ENCODE measurements around the gene ZNF512. TPM values are rescaled to one million over a fixed set of nuclear protein-coding genes. Genes with fewer than 3 reads are reported as not detected.

ZNF512 gene
- total and polyA plus RNA-seq, 2 of the 13 experiments (the other 11 are each of a cell fraction or from before 2014, with no cell fraction given) = 29.8 to 31.0 TPM

GRCh38 chr2:27663285-27664153 lies 80.7 kb downstream of the ZNF512 start, which contains the start of the genes SLC4A1AP and SUPT7L (continued):
- no peak for TF ChIP-seq NR1H2 (CRISPR knock-in tag; IDR thresholded peaks at IDR 0.05; ENCODE audit: borderline replicate concordance, low read depth)
- TF ChIP-seq ZNF335 (CRISPR knock-in tag; IDR thresholded peaks at IDR 0.05) = 0 out of 2 replicates have a peak, but pooled peaks have one; percentile 64
- TF ChIP-seq CBX5 (CRISPR knock-in tag; IDR thresholded peaks at IDR 0.05; ENCODE audit: borderline replicate concordance) = peak; percentile 96
- peak; percentile 92 for TF ChIP-seq ZNF558 (CRISPR knock-in tag; IDR thresholded peaks at IDR 0.05; ENCODE audit: borderline replicate concordance)
- peak; percentile 99 for TF ChIP-seq HDAC1 (CRISPR knock-in tag; IDR thresholded peaks at IDR 0.05)
- TF ChIP-seq ELF1 (CRISPR knock-in tag; IDR thresholded peaks at IDR 0.05) = peak; percentile 66; the same call in 1 of the 2 replicates
- TF ChIP-seq TSC22D2 (CRISPR knock-in tag; IDR thresholded peaks at IDR 0.05; ENCODE audit: borderline replicate concordance) = peak; percentile 82
- TF ChIP-seq CBFB (CRISPR knock-in tag; IDR thresholded peaks at IDR 0.05) = peak; percentile 85
- peak; percentile 98 for TF ChIP-seq ZNF670 (CRISPR knock-in tag; IDR thresholded peaks at IDR 0.05; ENCODE audit: borderline replicate concordance)
- TF ChIP-seq ARNT2 (CRISPR knock-in tag; IDR thresholded peaks at IDR 0.05; ENCODE audit: low read depth) = peak; percentile 87
- no peak for TF ChIP-seq DMTF1 (CRISPR knock-in tag; IDR thresholded peaks at IDR 0.05)
- TF ChIP-seq, protein P1, sequence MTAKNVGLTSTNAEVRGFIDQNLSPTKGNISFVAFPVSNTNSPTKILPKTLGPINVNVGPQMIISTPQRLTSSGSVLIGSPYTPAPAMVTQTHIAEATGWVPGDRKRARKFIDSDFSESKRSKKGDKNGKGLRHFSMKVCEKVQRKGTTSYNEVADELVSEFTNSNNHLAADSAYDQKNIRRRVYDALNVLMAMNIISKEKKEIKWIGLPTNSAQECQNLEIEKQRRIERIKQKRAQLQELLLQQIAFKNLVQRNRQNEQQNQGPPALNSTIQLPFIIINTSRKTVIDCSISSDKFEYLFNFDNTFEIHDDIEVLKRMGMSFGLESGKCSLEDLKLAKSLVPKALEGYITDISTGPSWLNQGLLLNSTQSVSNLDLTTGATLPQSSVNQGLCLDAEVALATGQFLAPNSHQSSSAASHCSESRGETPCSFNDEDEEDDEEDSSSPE (CRISPR knock-in tag; IDR thresholded peaks at IDR 0.05) = no peak; the same call in none of the 2 replicates
- peak; percentile 46; the same call in 1 of the 2 replicates for TF ChIP-seq ZNF75D (CRISPR knock-in tag; IDR thresholded peaks at IDR 0.05; ENCODE audit: borderline replicate concordance)
- TF ChIP-seq ZZZ3 (CRISPR knock-in tag; IDR thresholded peaks at IDR 0.05; ENCODE audit: borderline replicate concordance) = peak; percentile 94; the same call in 1 of the 2 replicates
- TF ChIP-seq POLR2G (IDR thresholded peaks at IDR 0.05; ENCODE audit: low read depth, low read length) = peak; percentile 93
- peak; percentile 79 for TF ChIP-seq UBTF (CRISPR knock-in tag; IDR thresholded peaks at IDR 0.05)
- TF ChIP-seq, protein P2, sequence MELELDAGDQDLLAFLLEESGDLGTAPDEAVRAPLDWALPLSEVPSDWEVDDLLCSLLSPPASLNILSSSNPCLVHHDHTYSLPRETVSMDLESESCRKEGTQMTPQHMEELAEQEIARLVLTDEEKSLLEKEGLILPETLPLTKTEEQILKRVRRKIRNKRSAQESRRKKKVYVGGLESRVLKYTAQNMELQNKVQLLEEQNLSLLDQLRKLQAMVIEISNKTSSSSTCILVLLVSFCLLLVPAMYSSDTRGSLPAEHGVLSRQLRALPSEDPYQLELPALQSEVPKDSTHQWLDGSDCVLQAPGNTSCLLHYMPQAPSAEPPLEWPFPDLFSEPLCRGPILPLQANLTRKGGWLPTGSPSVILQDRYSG (CRISPR knock-in tag; IDR thresholded peaks at IDR 0.05) = no peak; the same call in 1 of the 2 replicates
- no peak for TF ChIP-seq ZNF282 (IDR thresholded peaks at IDR 0.05; ENCODE audit: partially characterized antibody)
- TF ChIP-seq HOXA9 (CRISPR knock-in tag; IDR thresholded peaks at IDR 0.05; ENCODE audit: borderline replicate concordance) = peak; percentile 97
- 0 out of 2 replicates have a peak, but pooled peaks have one; percentile 53 for TF ChIP-seq MTERF4 (CRISPR knock-in tag; IDR thresholded peaks at IDR 0.05)
